ENCODE results near the gene PPT2.

GRCh38 chr6:32132110-32132509 is 21.8 kb upstream of the PPT2 start:
- no peak for TF ChIP-seq CTCF (IDR thresholded peaks at IDR 0.05)
- no peak for TF ChIP-seq POLR2A (IDR thresholded peaks at IDR 0.05)
